BLaER1 treated with 17β-estradiol and CSF1 and Interleukin-3, amounts not matched to agents 10 nM and 100 nM (cell line): ENCODE results near the gene MEGF6.

ENCODE experiments used
- H3K27ac ChIP-seq, 11 experiments: shearing (Covaris generic); formaldehyde crosslinking; 2 replicates each; pipeline ENCODE4 v1.8.1; 2022
- H3K27me3 ChIP-seq, 11 experiments: shearing (Covaris generic); formaldehyde crosslinking; 2 replicates each; pipeline ENCODE4 v1.8.1; 2022
- H3K36me3 ChIP-seq, 11 experiments: shearing (Covaris generic); formaldehyde crosslinking; 2 replicates each; pipeline ENCODE4 v1.8.1; 2022
- H3K4me1 ChIP-seq, 10 experiments: shearing (Covaris generic); formaldehyde crosslinking; 2 replicates each; pipeline ENCODE4 v1.8.1; 2022
- H3K4me2 ChIP-seq, 11 experiments: shearing (Covaris generic); formaldehyde crosslinking; 2 replicates each; pipeline ENCODE4 v1.8.1; 2022
- H3K4me3 ChIP-seq, 10 experiments: shearing (Covaris generic); formaldehyde crosslinking; 2 replicates each; pipeline ENCODE4 v1.8.1; 2022
- H3K9ac ChIP-seq, 11 experiments: shearing (Covaris generic); formaldehyde crosslinking; 2 replicates each; pipeline ENCODE4 v1.8.1; 2022
- H3K9me3 ChIP-seq, 11 experiments: shearing (Covaris generic); formaldehyde crosslinking; replicated peaks in 1 of 11; 2 replicates each; pipeline ENCODE4 v1.8.1; 2022
- H4K20me1 ChIP-seq, 11 experiments: shearing (Covaris generic); formaldehyde crosslinking; 2 replicates each; pipeline ENCODE4 v1.8.1; 2022
- Cebpa-rat ChIP-seq, 11 experiments: shearing (Covaris generic); IDR thresholded peaks; 2 replicates each; pipeline ENCODE4 v1.8.1; 2022

Gene MEGF6

GRCh38 chr1:3639397-3639911, 28.1 kb upstream of the MEGF6 start:
- Histone ChIP-seq H3K27me3 (no peaks in the 10 kb centered on the region), H3K4me3 (no peak overlapping the region), H3K9me3 (no peaks in the 10 kb centered on the region), H4K20me1 (peaks cover 0 to 39% (median 8%) of the 10 kb centered on the region in 11 experiments; a peak in 9 of 22 replicates), H3K27ac (no peak overlapping the region), H3K36me3 (peaks cover 58 to 93% (median 87%) of the 10 kb centered on the region in 11 experiments), H3K9ac (peak overlapping the region in 2 of 11 experiments; percentile 18 to 26; a peak in 1 of 22 replicates), H3K4me1 (peaks cover 0 to 31% (median 27%) of the 10 kb centered on the region in 10 experiments; a peak in 16 of 20 replicates), H3K4me2 (peak overlapping the region in 9 of 11 experiments; percentile 14 to 74 (median 61); a peak in 16 of 22 replicates)
- TF ChIP-seq Cebpa-rat (IDR thresholded peaks at IDR 0.05), result no peak

GRCh38 chr1:3638676-3639075, 27.4 kb upstream of the MEGF6 start:
- peaks cover 0 to 40% (median 8%) of the 10 kb centered on the region in 11 experiments; a peak in 9 of 22 replicates for H4K20me1 ChIP-seq
- H3K27me3 ChIP-seq, result no peaks in the 10 kb centered on the region
- peaks cover 0 to 31% (median 27%) of the 10 kb centered on the region in 10 experiments; a peak in 16 of 20 replicates for H3K4me1 ChIP-seq
- peak overlapping the region in 4 of 11 experiments; percentile 40 to 55 (median 50); a peak in 6 of 22 replicates for H3K27ac ChIP-seq
- no peak for TF ChIP-seq Cebpa-rat (IDR thresholded peaks at IDR 0.05)
- H3K9ac ChIP-seq, result peak overlapping the region in 5 of 11 experiments; percentile 6 to 37 (median 36); a peak in 5 of 22 replicates
- H3K9me3 ChIP-seq, result no peaks in the 10 kb centered on the region
- H3K4me3 ChIP-seq, result no peak overlapping the region
- H3K4me2 ChIP-seq, result peak overlapping the region in 9 of 11 experiments; percentile 14 to 74 (median 61); a peak in 17 of 22 replicates
- peaks cover 62 to 97% (median 91%) of the 10 kb centered on the region in 11 experiments for H3K36me3 ChIP-seq

GRCh38 chr1:3638027-3638426, 26.7 kb upstream of the MEGF6 start:
- no peak for TF ChIP-seq Cebpa-rat (IDR thresholded peaks at IDR 0.05)
- peaks cover 0 to 40% (median 8%) of the 10 kb centered on the region in 11 experiments; a peak in 9 of 22 replicates for H4K20me1 ChIP-seq
- peak overlapping the region in 4 of 11 experiments; percentile 19 to 37 (median 36); a peak in 5 of 22 replicates for H3K9ac ChIP-seq
- H3K4me3 ChIP-seq, result no peak overlapping the region
- H3K27ac ChIP-seq, result peak overlapping the region in 4 of 11 experiments; percentile 40 to 55 (median 50); a peak in 7 of 22 replicates
- H3K27me3 ChIP-seq, result no peaks in the 10 kb centered on the region
- H3K9me3 ChIP-seq, result no peaks in the 10 kb centered on the region
- H3K4me2 ChIP-seq, result peak overlapping the region in 8 of 11 experiments; percentile 14 to 74 (median 63); a peak in 14 of 22 replicates
- H3K36me3 ChIP-seq, result peaks cover 66 to 100% (median 94%) of the 10 kb centered on the region in 11 experiments
- peaks cover 0 to 31% (median 27%) of the 10 kb centered on the region in 10 experiments; a peak in 16 of 20 replicates for H3K4me1 ChIP-seq

GRCh38 chr1:3636531-3636930, 25.2 kb upstream of the MEGF6 start:
- no peaks in the 10 kb centered on the region for H3K9me3 ChIP-seq
- no peak for TF ChIP-seq Cebpa-rat (IDR thresholded peaks at IDR 0.05)
- H3K4me1 ChIP-seq, result peaks cover 0 to 31% (median 27%) of the 10 kb centered on the region in 10 experiments; a peak in 16 of 20 replicates
- peaks cover 77 to 100% (median 96%) of the 10 kb centered on the region in 11 experiments for H3K36me3 ChIP-seq
- no peak overlapping the region for H3K4me2 ChIP-seq
- H3K9ac ChIP-seq, result no peak overlapping the region
- no peaks in the 10 kb centered on the region for H3K27me3 ChIP-seq
- H4K20me1 ChIP-seq, result peaks cover 0 to 35% (median 7%) of the 10 kb centered on the region in 11 experiments; a peak in 9 of 22 replicates
- H3K27ac ChIP-seq, result no peak overlapping the region
- H3K4me3 ChIP-seq, result no peak overlapping the region

GRCh38 chr1:3636080-3636479, 24.8 kb upstream of the MEGF6 start:
- Histone ChIP-seq H3K4me2 (no peak overlapping the region), H3K4me3 (no peak overlapping the region), H3K9ac (no peak overlapping the region), H4K20me1 (peaks cover 0 to 34% (median 7%) of the 10 kb centered on the region in 11 experiments; a peak in 8 of 22 replicates), H3K27me3 (no peaks in the 10 kb centered on the region), H3K4me1 (peaks cover 4 to 34% (median 31%) of the 10 kb centered on the region in 10 experiments), H3K9me3 (no peaks in the 10 kb centered on the region), H3K36me3 (peaks cover 73 to 100% (median 96%) of the 10 kb centered on the region in 11 experiments), H3K27ac (no peak overlapping the region)
- no peak for TF ChIP-seq Cebpa-rat (IDR thresholded peaks at IDR 0.05)

- Histone ChIP-seq H3K9ac (no peak overlapping the region; a peak in 1 of 22 replicates), H4K20me1 (peaks cover 0 to 36% (median 13%) of the 10 kb centered on the region in 11 experiments; a peak in 12 of 22 replicates), H3K27ac (no peak overlapping the region), H3K4me1 (peaks cover 22 to 44% (median 40%) of the 10 kb centered on the region in 10 experiments), H3K27me3 (no peaks in the 10 kb centered on the region), H3K4me2 (no peak overlapping the region), H3K9me3 (no peaks in the 10 kb centered on the region), H3K36me3 (peaks cover 85 to 99% (median 96%) of the 10 kb centered on the region in 11 experiments), H3K4me3 (no peak overlapping the region)
- TF ChIP-seq Cebpa-rat (IDR thresholded peaks at IDR 0.05), result no peak
Measured at GRCh38 chr1:3634059-3634800, 22.9 kb upstream of the MEGF6 start.

GRCh38 chr1:3633344-3634058, 22.2 kb upstream of the MEGF6 start:
- no peak overlapping the region for H3K4me3 ChIP-seq
- peaks cover 0 to 43% (median 14%) of the 10 kb centered on the region in 11 experiments; a peak in 12 of 22 replicates for H4K20me1 ChIP-seq
- peak overlapping the region in 1 of 11 experiments; percentile 2; a peak in 1 of 22 replicates for H3K9ac ChIP-seq
- TF ChIP-seq Cebpa-rat (IDR thresholded peaks at IDR 0.05), result no peak
- no peak overlapping the region for H3K27ac ChIP-seq
- H3K9me3 ChIP-seq, result no peaks in the 10 kb centered on the region
- no peaks in the 10 kb centered on the region for H3K27me3 ChIP-seq
- H3K4me2 ChIP-seq, result no peak overlapping the region
- peaks cover 22 to 40% (median 34%) of the 10 kb centered on the region in 10 experiments for H3K4me1 ChIP-seq
- peaks cover 89 to 100% (median 98%) of the 10 kb centered on the region in 11 experiments for H3K36me3 ChIP-seq

- Histone ChIP-seq H3K9ac (peak overlapping the region in 1 of 11 experiments; percentile 2; a peak in 1 of 22 replicates), H4K20me1 (peaks cover 0 to 40% (median 14%) of the 10 kb centered on the region in 11 experiments; a peak in 13 of 22 replicates), H3K9me3 (no peaks in the 10 kb centered on the region), H3K36me3 (peaks cover 89 to 100% (median 98%) of the 10 kb centered on the region in 11 experiments), H3K27ac (no peak overlapping the region), H3K4me3 (no peak overlapping the region), H3K4me1 (peaks cover 22 to 33% (median 28%) of the 10 kb centered on the region in 10 experiments), H3K4me2 (no peak overlapping the region), H3K27me3 (no peaks in the 10 kb centered on the region)
- TF ChIP-seq Cebpa-rat (IDR thresholded peaks at IDR 0.05), result no peak
Measured at GRCh38 chr1:3632716-3633343, 21.5 kb upstream of the MEGF6 start.
